HG03039 (cell line): ENCODE measurements around the gene MIA2.
"Not testable (repeated sequence)": the region's sequence is repeated elsewhere in the genome, so short reads cannot be mapped to it uniquely, and the experiment has no call there.

ENCODE experiments used
- ATAC-seq: cut with Tn5 transposase; IDR thresholded peaks from one replicate; pipeline ENCODE4 v1.9.1; 2021; ENCODE audit warnings: mild to moderate bottlenecking, moderate library complexity; ENCODE audit not compliant: unreplicated experiment

MIA2 gene

GRCh38 chr14:39266525-39266870 is 32.8 kb downstream of the MIA2 start:
- ATAC-seq: peak; percentile 26

GRCh38 chr14:39266871-39267607 is 33.3 kb downstream of the MIA2 start:
- ATAC-seq: peak; percentile 86

- ATAC-seq: no peak
Measured at GRCh38 chr14:39267608-39268005, 33.9 kb downstream of the MIA2 start.

- no peak for ATAC-seq
Measured at GRCh38 chr14:39268393-39268792, 34.7 kb downstream of the MIA2 start.

GRCh38 chr14:39272918-39273317 is 39.2 kb downstream of the MIA2 start:
- no peak for ATAC-seq

- ATAC-seq: no peak
Measured at GRCh38 chr14:39275395-39275794, 41.7 kb downstream of the MIA2 start.

GRCh38 chr14:39276005-39276404 is 42.3 kb downstream of the MIA2 start:
- ATAC-seq: no peak

GRCh38 chr14:39276579-39277114 is 42.9 kb downstream of the MIA2 start:
- ATAC-seq: no peak

GRCh38 chr14:39279515-39279914 is 45.8 kb downstream of the MIA2 start:
- ATAC-seq: no peak

GRCh38 chr14:39280678-39281077 is 47.0 kb downstream of the MIA2 start:
- not testable (repeated sequence) for ATAC-seq

GRCh38 chr14:39289523-39289922 is 55.8 kb downstream of the MIA2 start:
- no peak for ATAC-seq

- no peak for ATAC-seq
Measured at GRCh38 chr14:39291701-39292100, 58.0 kb downstream of the MIA2 start.

GRCh38 chr14:39293629-39294028 is 59.9 kb downstream of the MIA2 start:
- ATAC-seq: no peak

- ATAC-seq: not testable (repeated sequence)
Measured at GRCh38 chr14:39300389-39300788, 66.7 kb downstream of the MIA2 start.

- no peak for ATAC-seq
Measured at GRCh38 chr14:39302124-39302810, 68.6 kb downstream of the MIA2 start.

GRCh38 chr14:39303115-39303514 is 69.4 kb downstream of the MIA2 start:
- no peak for ATAC-seq

- ATAC-seq: no peak
Measured at GRCh38 chr14:39307815-39308214, 74.1 kb downstream of the MIA2 start.

- ATAC-seq: no peak
Measured at GRCh38 chr14:39310051-39310450, 76.3 kb downstream of the MIA2 start.

- ATAC-seq: no peak
Measured at GRCh38 chr14:39315859-39316444, 82.2 kb downstream of the MIA2 start.

GRCh38 chr14:39316830-39317553 is 83.3 kb downstream of the MIA2 start:
- no peak for ATAC-seq

GRCh38 chr14:39318574-39318973 is 84.9 kb downstream of the MIA2 start:
- no peak for ATAC-seq
